ENCODE data around the gene ZMYND8. TPM values are rescaled to one million over a fixed set of nuclear protein-coding genes. Genes with fewer than 3 reads are reported as not detected.

Gene ZMYND8
- total RNA-seq, 4 donors from 2014 or later = 51.3 to 106 (median 94.0) TPM

GRCh38 chr20:47252879-47253307 is 103.6 kb downstream of the ZMYND8 start:
- no peaks in the 10 kb centered on the region for H3K27me3 ChIP-seq
- H3K27ac ChIP-seq = no peak overlapping the region
- H3K4me3 ChIP-seq = no peak overlapping the region
- TF ChIP-seq CTCF (IDR thresholded peaks at IDR 0.05) (no peak), POLR2A (IDR thresholded peaks at IDR 0.05) (no peak)
- no peak for DNase-seq
- H3K36me3 ChIP-seq = peaks cover 0 to 68% (median 0%) of the 10 kb centered on the region in 3 donors
- H3K4me1 ChIP-seq = no peaks in the 10 kb centered on the region
- no peaks in the 10 kb centered on the region for H3K9me3 ChIP-seq

GRCh38 chr20:47251154-47252020 is 105.1 kb downstream of the ZMYND8 start:
- H3K27me3 ChIP-seq = no peaks in the 10 kb centered on the region
- no peak overlapping the region for H3K4me3 ChIP-seq
- TF ChIP-seq CTCF (IDR thresholded peaks at IDR 0.05) (no peak), POLR2A (IDR thresholded peaks at IDR 0.05) (no peak)
- no peaks in the 10 kb centered on the region for H3K9me3 ChIP-seq
- no peak overlapping the region for H3K27ac ChIP-seq
- H3K36me3 ChIP-seq = peaks cover 0 to 83% (median 0%) of the 10 kb centered on the region in 3 donors
- no peaks in the 10 kb centered on the region for H3K4me1 ChIP-seq
- DNase-seq = no peak

- Histone ChIP-seq H3K27me3 (no peaks in the 10 kb centered on the region), H3K36me3 (peaks cover 0 to 89% (median 0%) of the 10 kb centered on the region in 3 donors), H3K4me1 (no peaks in the 10 kb centered on the region), H3K4me3 (no peak overlapping the region), H3K9me3 (no peaks in the 10 kb centered on the region), H3K27ac (no peak overlapping the region)
- no peak for DNase-seq
- TF ChIP-seq POLR2A (IDR thresholded peaks at IDR 0.05) (no peak), CTCF (IDR thresholded peaks at IDR 0.05) (no peak)
Observed at GRCh38 chr20:47250360-47250759, 106.1 kb downstream of the ZMYND8 start.

- H3K4me3 ChIP-seq = no peak overlapping the region
- no peaks in the 10 kb centered on the region for H3K9me3 ChIP-seq
- no peaks in the 10 kb centered on the region for H3K27me3 ChIP-seq
- H3K4me1 ChIP-seq = no peaks in the 10 kb centered on the region
- no peak for TF ChIP-seq CTCF (IDR thresholded peaks at IDR 0.05)
- no peak for TF ChIP-seq POLR2A (IDR thresholded peaks at IDR 0.05)
- H3K36me3 ChIP-seq = peaks cover 0 to 89% (median 0%) of the 10 kb centered on the region in 3 donors
- no peak overlapping the region for H3K27ac ChIP-seq
- no peak for DNase-seq
Observed at GRCh38 chr20:47249913-47250312, 106.6 kb downstream of the ZMYND8 start.

- H3K27ac ChIP-seq = no peak overlapping the region
- no peak for DNase-seq
- no peaks in the 10 kb centered on the region for H3K27me3 ChIP-seq
- no peaks in the 10 kb centered on the region for H3K4me1 ChIP-seq
- peaks cover 0 to 89% (median 0%) of the 10 kb centered on the region in 3 donors for H3K36me3 ChIP-seq
- H3K4me3 ChIP-seq = no peak overlapping the region
- H3K9me3 ChIP-seq = no peaks in the 10 kb centered on the region
- TF ChIP-seq POLR2A (IDR thresholded peaks at IDR 0.05) (no peak), CTCF (IDR thresholded peaks at IDR 0.05) (no peak)
Observed at GRCh38 chr20:47248448-47248966, 108.0 kb downstream of the ZMYND8 start.

Measured in Peyer's patch (tissue), 4 donors.